Adrenal gland (tissue), 5 donors: ENCODE measurements around the gene SCARB1.

ENCODE experiments used
- POLR2A ChIP-seq, 2 donors: fragments of 450-650 bp; IDR thresholded peaks; one replicate each; pipeline ENCODE4 v1.6.1; 2017; ENCODE audit warnings: antibody characterized with exemption in 2 of 2, mild to moderate bottlenecking in 2 of 2, moderate library complexity in 1 of 2
- TF ChIP-seq, protein P1 (sequence below), 6 experiments: fragments of 450-650 bp in 4 of 6; fragments of 200-600 bp in 2 of 6; sonication (generic) in 1 of 6; IDR thresholded peaks; 1 replicate in 5 of 6; 2 replicates in 1 of 6; pipeline versions ENCODE4 v1.5.1 to v1.8.0; 2016 to 2021; ENCODE audit warnings: antibody characterized with exemption in 6 of 6, mild to moderate bottlenecking in 2 of 6, moderate library complexity in 1 of 6
- donor health status: DM: no; HTN: no; CAD: no.

DNA sequence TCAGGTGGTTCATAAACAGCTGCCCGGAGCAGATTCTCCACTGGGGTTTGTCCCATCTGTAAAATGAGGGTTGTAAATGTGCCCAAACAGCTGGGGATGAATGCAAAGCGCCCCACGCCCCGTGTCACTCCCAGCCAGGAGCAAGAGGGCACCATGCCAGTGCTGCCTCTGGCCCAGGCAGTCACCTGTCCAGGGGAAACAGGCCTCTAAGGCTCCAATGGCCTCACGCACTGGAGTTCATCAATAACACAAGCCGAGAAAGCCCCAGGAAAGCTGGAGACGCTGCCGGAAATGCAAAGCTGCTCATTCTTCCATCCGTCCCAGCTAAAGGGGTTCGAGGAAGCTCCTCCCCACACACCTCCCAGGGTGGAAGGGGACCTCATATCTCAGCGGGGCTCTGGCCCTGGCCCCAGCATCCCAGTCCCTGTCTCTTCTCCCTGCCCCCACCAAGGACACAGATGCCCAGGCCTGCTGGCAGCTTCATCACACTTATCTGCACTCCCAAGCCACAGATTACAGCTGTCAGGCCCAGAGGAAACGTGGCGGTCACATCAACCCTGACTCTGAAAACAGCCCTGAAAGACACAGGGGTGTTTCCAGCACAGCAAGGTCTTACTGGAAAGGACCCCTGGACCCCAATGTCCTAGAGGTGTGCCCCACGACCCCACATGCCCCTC is 21.5 kb downstream of the SCARB1 start:
- TF ChIP-seq POLR2A (IDR thresholded peaks at IDR 0.05) = peak in 1 of 2 donors; percentile 57
- TF ChIP-seq, protein P1, sequence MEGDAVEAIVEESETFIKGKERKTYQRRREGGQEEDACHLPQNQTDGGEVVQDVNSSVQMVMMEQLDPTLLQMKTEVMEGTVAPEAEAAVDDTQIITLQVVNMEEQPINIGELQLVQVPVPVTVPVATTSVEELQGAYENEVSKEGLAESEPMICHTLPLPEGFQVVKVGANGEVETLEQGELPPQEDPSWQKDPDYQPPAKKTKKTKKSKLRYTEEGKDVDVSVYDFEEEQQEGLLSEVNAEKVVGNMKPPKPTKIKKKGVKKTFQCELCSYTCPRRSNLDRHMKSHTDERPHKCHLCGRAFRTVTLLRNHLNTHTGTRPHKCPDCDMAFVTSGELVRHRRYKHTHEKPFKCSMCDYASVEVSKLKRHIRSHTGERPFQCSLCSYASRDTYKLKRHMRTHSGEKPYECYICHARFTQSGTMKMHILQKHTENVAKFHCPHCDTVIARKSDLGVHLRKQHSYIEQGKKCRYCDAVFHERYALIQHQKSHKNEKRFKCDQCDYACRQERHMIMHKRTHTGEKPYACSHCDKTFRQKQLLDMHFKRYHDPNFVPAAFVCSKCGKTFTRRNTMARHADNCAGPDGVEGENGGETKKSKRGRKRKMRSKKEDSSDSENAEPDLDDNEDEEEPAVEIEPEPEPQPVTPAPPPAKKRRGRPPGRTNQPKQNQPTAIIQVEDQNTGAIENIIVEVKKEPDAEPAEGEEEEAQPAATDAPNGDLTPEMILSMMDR (IDR thresholded peaks at IDR 0.05) = no peak
